ENCODE measurements around the gene MRPS23.
A peak's percentile ranks its signal among the peaks of the same experiment; 100 is the strongest.

MRPS23 gene

GRCh38 chr17:57834146-57834741, 15.6 kb downstream of the MRPS23 start:
- Histone ChIP-seq H3K27me3 (replicated peaks; ENCODE audit: control insufficient read depth, insufficient read depth, low read length) (no peaks in the 10 kb centered on the region), H3K36me3 (ENCODE audit: control insufficient read depth, insufficient read depth, low read length) (peaks cover 5% of the 10 kb centered on the region), H3K4me3 (replicated peaks; ENCODE audit: low read depth, low read length) (no peak overlapping the region)
- TF ChIP-seq CTCF (IDR thresholded peaks at IDR 0.05; ENCODE audit: insufficient read depth, low read length, poor library complexity, severe bottlenecking) = no peak
- no peak for DNase-seq (ENCODE audit: extremely low read depth, insufficient read length)

- peak; percentile 87 for TF ChIP-seq CTCF (IDR thresholded peaks at IDR 0.05; ENCODE audit: insufficient read depth, low read length, poor library complexity, severe bottlenecking)
- Histone ChIP-seq H3K36me3 (ENCODE audit: control insufficient read depth, insufficient read depth, low read length) (no peaks in the 10 kb centered on the region; the same call in 1 of the 2 replicates), H3K27me3 (replicated peaks; ENCODE audit: control insufficient read depth, insufficient read depth, low read length) (no peaks in the 10 kb centered on the region), H3K4me3 (replicated peaks; ENCODE audit: low read depth, low read length) (no peak overlapping the region; the same call in 1 of the 2 replicates)
- peak; percentile 32 for DNase-seq (ENCODE audit: extremely low read depth, insufficient read length)
Measured at GRCh38 chr17:57833179-57833939, 16.5 kb downstream of the MRPS23 start.

- no peak for DNase-seq (ENCODE audit: extremely low read depth, insufficient read length)
- Histone ChIP-seq H3K36me3 (ENCODE audit: control insufficient read depth, insufficient read depth, low read length) (no peaks in the 10 kb centered on the region; the same call in 1 of the 2 replicates), H3K4me3 (replicated peaks; ENCODE audit: low read depth, low read length) (no peak overlapping the region), H3K27me3 (replicated peaks; ENCODE audit: control insufficient read depth, insufficient read depth, low read length) (no peaks in the 10 kb centered on the region)
- no peak for TF ChIP-seq CTCF (IDR thresholded peaks at IDR 0.05; ENCODE audit: insufficient read depth, low read length, poor library complexity, severe bottlenecking)
Measured at GRCh38 chr17:57832314-57833178, 17.3 kb downstream of the MRPS23 start.

- Histone ChIP-seq H3K36me3 (ENCODE audit: control insufficient read depth, insufficient read depth, low read length) (no peaks in the 10 kb centered on the region), H3K4me3 (replicated peaks; ENCODE audit: low read depth, low read length) (no peak overlapping the region), H3K27me3 (replicated peaks; ENCODE audit: control insufficient read depth, insufficient read depth, low read length) (no peaks in the 10 kb centered on the region)
- TF ChIP-seq CTCF (IDR thresholded peaks at IDR 0.05; ENCODE audit: insufficient read depth, low read length, poor library complexity, severe bottlenecking) = no peak
- DNase-seq (ENCODE audit: extremely low read depth, insufficient read length) = no peak
Measured at GRCh38 chr17:57830880-57831279, 19.0 kb downstream of the MRPS23 start.

GRCh38 chr17:57823469-57824401, 26.1 kb downstream of the MRPS23 start:
- TF ChIP-seq CTCF (IDR thresholded peaks at IDR 0.05; ENCODE audit: insufficient read depth, low read length, poor library complexity, severe bottlenecking) = no peak
- Histone ChIP-seq H3K4me3 (replicated peaks; ENCODE audit: low read depth, low read length) (no peak overlapping the region), H3K27me3 (replicated peaks; ENCODE audit: control insufficient read depth, insufficient read depth, low read length) (no peaks in the 10 kb centered on the region), H3K36me3 (ENCODE audit: control insufficient read depth, insufficient read depth, low read length) (no peaks in the 10 kb centered on the region)
- no peak for DNase-seq (ENCODE audit: extremely low read depth, insufficient read length)
